ENCODE measurements around the gene DAPK3.

DNA sequence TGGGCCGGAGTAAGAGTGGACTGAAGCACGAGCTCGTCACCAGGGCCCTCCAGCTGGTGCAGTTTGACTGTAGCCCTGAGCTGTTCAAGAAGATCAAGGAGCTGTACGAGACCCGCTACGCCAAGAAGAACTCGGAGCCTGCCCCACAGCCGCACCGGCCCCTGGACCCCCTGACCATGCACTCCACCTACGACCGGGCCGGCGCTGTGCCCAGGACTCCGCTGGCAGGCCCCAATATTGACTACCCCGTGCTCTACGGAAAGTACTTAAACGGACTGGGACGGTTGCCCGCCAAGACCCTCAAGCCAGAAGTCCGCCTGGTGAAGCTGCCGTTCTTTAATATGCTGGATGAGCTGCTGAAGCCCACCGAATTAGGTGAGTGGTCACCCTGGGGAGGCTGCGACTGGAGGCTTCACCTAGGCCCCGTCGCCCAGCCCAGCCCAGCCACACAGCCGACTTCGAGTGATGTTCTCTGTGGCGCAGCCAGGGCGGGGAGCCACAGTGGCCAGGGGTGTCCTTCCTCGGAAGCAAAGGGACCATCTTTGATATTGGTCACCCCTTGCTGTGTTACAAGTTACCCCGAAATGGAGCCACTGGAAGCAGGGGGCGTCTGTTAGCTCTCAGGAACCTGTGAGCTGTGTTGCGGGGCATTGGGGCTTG is 42.2 kb upstream of the DAPK3 start:
- TF ChIP-seq, protein P1, sequence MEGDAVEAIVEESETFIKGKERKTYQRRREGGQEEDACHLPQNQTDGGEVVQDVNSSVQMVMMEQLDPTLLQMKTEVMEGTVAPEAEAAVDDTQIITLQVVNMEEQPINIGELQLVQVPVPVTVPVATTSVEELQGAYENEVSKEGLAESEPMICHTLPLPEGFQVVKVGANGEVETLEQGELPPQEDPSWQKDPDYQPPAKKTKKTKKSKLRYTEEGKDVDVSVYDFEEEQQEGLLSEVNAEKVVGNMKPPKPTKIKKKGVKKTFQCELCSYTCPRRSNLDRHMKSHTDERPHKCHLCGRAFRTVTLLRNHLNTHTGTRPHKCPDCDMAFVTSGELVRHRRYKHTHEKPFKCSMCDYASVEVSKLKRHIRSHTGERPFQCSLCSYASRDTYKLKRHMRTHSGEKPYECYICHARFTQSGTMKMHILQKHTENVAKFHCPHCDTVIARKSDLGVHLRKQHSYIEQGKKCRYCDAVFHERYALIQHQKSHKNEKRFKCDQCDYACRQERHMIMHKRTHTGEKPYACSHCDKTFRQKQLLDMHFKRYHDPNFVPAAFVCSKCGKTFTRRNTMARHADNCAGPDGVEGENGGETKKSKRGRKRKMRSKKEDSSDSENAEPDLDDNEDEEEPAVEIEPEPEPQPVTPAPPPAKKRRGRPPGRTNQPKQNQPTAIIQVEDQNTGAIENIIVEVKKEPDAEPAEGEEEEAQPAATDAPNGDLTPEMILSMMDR (conservative IDR thresholded peaks at IDR 0.05): no peak
- TF ChIP-seq EZH2 (IDR thresholded peaks at IDR 0.05; ENCODE audit: low read depth): no peak

Measured in PC-9 (cell line).